SK-N-SH (cell line): Measurements from ENCODE around the gene PGF. TPM values are rescaled to one million over a fixed set of nuclear protein-coding genes. Genes with fewer than 3 reads are reported as not detected.

Experiments used
- CTCF ChIA-PET: fragments of 300-600, 350-600 bp; formaldehyde crosslinking; extraction: SDS; loops from one replicate; lab custom pipeline; 2021; lab: Yijun Ruan, JAX
- POLR2A ChIA-PET: fragments of 350-600 bp; sonication (Branson Sonifier 250); formaldehyde crosslinking; extraction: SDS; loops from one replicate; lab custom pipeline; 2020; ENCODE audit warnings: antibody characterized with exemption, inconsistent platforms; lab: Yijun Ruan, JAX
- DNase-seq: peaks from one replicate; pipeline ENCODE4 v3.0.0; 2012
- H2AFZ ChIP-seq: fragments of 200-600 bp; sonication (generic); 2 replicates; pipeline ENCODE4 v1.8.1; 2016; ENCODE audit warnings: antibody characterized with exemption, mild to moderate bottlenecking, low read depth
- H3F3A ChIP-seq: fragments of 200-600 bp; sonication (generic); replicated peaks from 2 replicates; pipeline ENCODE3; 2016; ENCODE audit warnings: antibody characterized with exemption, mild to moderate bottlenecking; ENCODE audit not compliant: insufficient read depth
- H3K27ac ChIP-seq, 2 experiments: fragments of 200-500 bp in 1 of 2; fragments of 200-600 bp in 1 of 2; sonication (Bioruptor generic) in 1 of 2; sonication (generic), shearing (Covaris generic) in 1 of 2; 2 replicates each; pipeline versions ENCODE4 v1.5.1 to v1.6.1; 2014 to 2016; ENCODE audit warnings: low read depth in 2 of 2, inconsistent platforms in 1 of 2, low read length in 1 of 2, mild to moderate bottlenecking in 1 of 2, mixed read lengths in 1 of 2
- H3K27me3 ChIP-seq: fragments of 200-600 bp; sonication (generic), shearing (Covaris generic); 2 replicates; pipeline ENCODE4 v1.6.1; 2016; ENCODE audit warnings: mixed run types; ENCODE audit not compliant: insufficient read depth
- H3K36me3 ChIP-seq, 2 experiments: fragments of 200-500 bp in 1 of 2; fragments of 200-600 bp in 1 of 2; sonication (Bioruptor generic) in 1 of 2; sonication (generic) in 1 of 2; replicated peaks in 1 of 2; 2 replicates each; pipeline versions ENCODE3 to v1.5.1; 2014 to 2016; ENCODE audit warnings: low read length in 1 of 2, mild to moderate bottlenecking in 1 of 2; ENCODE audit not compliant: insufficient read depth in 2 of 2, control insufficient read depth in 1 of 2
- H3K4me1 ChIP-seq, 2 experiments: fragments of 200-500 bp in 1 of 2; fragments of 200-600 bp in 1 of 2; sonication (Bioruptor generic) in 1 of 2; sonication (generic), shearing (Covaris generic) in 1 of 2; 2 replicates each; pipeline versions ENCODE4 v1.5.1 to v1.6.1; 2014 to 2016; ENCODE audit warnings: low read depth in 1 of 2, low read length in 1 of 2, mixed run types in 1 of 2; ENCODE audit not compliant: insufficient read depth in 2 of 2, control insufficient read depth in 1 of 2
- H3K4me2 ChIP-seq: fragments of 200-600 bp; sonication (generic), shearing (Covaris generic); 2 replicates; pipeline ENCODE4 v1.6.1; 2017; ENCODE audit warnings: mixed run types
- H3K4me3 ChIP-seq, 2 experiments: fragments of 200-500 bp in 1 of 2; fragments of 200-600 bp in 1 of 2; sonication (Bioruptor generic) in 1 of 2; sonication (generic), shearing (Covaris generic) in 1 of 2; 2 replicates each; pipeline versions ENCODE4 v1.5.1 to v1.8.1; 2014 to 2016; ENCODE audit warnings: low read depth in 2 of 2, inconsistent platforms in 1 of 2, low read length in 1 of 2, mild to moderate bottlenecking in 1 of 2, mixed read lengths in 1 of 2, moderate library complexity in 1 of 2
- H3K79me2 ChIP-seq: fragments of 200-600 bp; sonication (generic); 2 replicates; pipeline ENCODE4 v1.8.1; 2017; ENCODE audit warnings: mild to moderate bottlenecking; ENCODE audit not compliant: insufficient read depth
- H3K9ac ChIP-seq: fragments of 200-600 bp; sonication (generic); 2 replicates; pipeline ENCODE4 v1.6.1; 2017; ENCODE audit warnings: mixed run types
- H3K9me2 ChIP-seq: fragments of 200-600 bp; sonication (generic); 2 replicates; pipeline ENCODE4 v1.6.1; 2017; ENCODE audit warnings: mixed run types
- H3K9me3 ChIP-seq: fragments of 200-600 bp; sonication (generic); 2 replicates; pipeline ENCODE4 v1.6.1; 2017; ENCODE audit warnings: mixed run types, mild to moderate bottlenecking, moderate library complexity
- H4K20me1 ChIP-seq: fragments of 200-600 bp; sonication (generic); 2 replicates; pipeline ENCODE4 v1.6.1; 2017; ENCODE audit warnings: mild to moderate bottlenecking, mixed run types; ENCODE audit not compliant: insufficient read depth
- CHD2 ChIP-seq: fragments of 150-350 bp; IDR thresholded peaks from 2 replicates; pipeline ENCODE4 v1.6.1; 2018; ENCODE audit warnings: low read length; ENCODE audit not compliant: partially characterized antibody
- FOSL2 ChIP-seq: IDR thresholded peaks from 2 replicates; pipeline ENCODE4 v1.4.0; 2012; ENCODE audit warnings: low read depth, mild to moderate bottlenecking, moderate library complexity, borderline replicate concordance
- FOXJ3 ChIP-seq: sonication (generic); formaldehyde crosslinking; IDR thresholded peaks from 2 replicates; pipeline ENCODE4 v1.5.1; 2020; ENCODE audit warnings: mild to moderate bottlenecking, missing genetic modification reagents
- FOXM1 ChIP-seq: IDR thresholded peaks from 2 replicates; pipeline ENCODE4 v1.4.0; 2012; ENCODE audit warnings: low read depth, mild to moderate bottlenecking
- GABPA ChIP-seq: IDR thresholded peaks from 2 replicates; pipeline ENCODE4 v1.4.0; 2012; ENCODE audit warnings: low read depth, mild to moderate bottlenecking
- GATA2 ChIP-seq: sonication (generic); formaldehyde crosslinking; IDR thresholded peaks from 2 replicates; pipeline ENCODE4 v1.5.0; 2020; ENCODE audit warnings: mild to moderate bottlenecking, missing genetic modification reagents
- JUND ChIP-seq: IDR thresholded peaks from 2 replicates; pipeline ENCODE4 v1.4.0; 2012
- MEF2A ChIP-seq: IDR thresholded peaks from 2 replicates; pipeline ENCODE4 v1.4.0; 2012; ENCODE audit warnings: low read depth, borderline replicate concordance
- MXI1 ChIP-seq: IDR thresholded peaks from 2 replicates; pipeline ENCODE4 v1.6.1; 2012; ENCODE audit warnings: mild to moderate bottlenecking, low read depth, low read length, improper control_type of control experiment
- NFIC ChIP-seq: IDR thresholded peaks from 2 replicates; pipeline ENCODE4 v1.4.0; 2012; ENCODE audit warnings: borderline replicate concordance
- NRF1 ChIP-seq: IDR thresholded peaks from 2 replicates; pipeline ENCODE4 v1.6.1; 2012; ENCODE audit warnings: low read depth, mild to moderate bottlenecking, low read length
- POLR2AphosphoS5 ChIP-seq: IDR thresholded peaks from 2 replicates; pipeline ENCODE4 v1.6.1; 2012; ENCODE audit warnings: low read depth, low read length
- RAD21 ChIP-seq: IDR thresholded peaks from 2 replicates; pipeline ENCODE4 v1.6.1; 2012; ENCODE audit warnings: mild to moderate bottlenecking, low read length
- SMC3 ChIP-seq: IDR thresholded peaks from 2 replicates; pipeline ENCODE4 v1.6.1; 2012; ENCODE audit warnings: low read depth, low read length, improper control_type of control experiment
- TEAD4 ChIP-seq: IDR thresholded peaks from 2 replicates; pipeline ENCODE4 v1.4.0; 2012; ENCODE audit warnings: mild to moderate bottlenecking, borderline replicate concordance; ENCODE audit not compliant: insufficient read depth
- YY1 ChIP-seq: IDR thresholded peaks from 2 replicates; pipeline ENCODE4 v1.4.0; 2012; ENCODE audit warnings: low read depth, mild to moderate bottlenecking
- WGBS: methylation state at CpG from one replicate; pipeline ENCODE4 v1.1.6; 2017; ENCODE audit warnings: low lambda C conversion rate; 5-methylcytosine and 5-hydroxymethylcytosine counted together
- polyA plus RNA-seq, 3 experiments: library from polyadenylated mRNA; depleted of rRNA; stranded (reverse); fragments of >200 nt; gene quantifications; 2 replicates each; pipeline ENCODE4 v1.2.3, GENCODE V29; 2012
- TF ChIP-seq, protein P1 (sequence below): fragments of 200-600 bp; sonication (generic); IDR thresholded peaks from 2 replicates; pipeline ENCODE4 v1.6.1; 2017; ENCODE audit warnings: antibody characterized with exemption, mild to moderate bottlenecking, moderate library complexity
- TF ChIP-seq, protein P2 (sequence below): IDR thresholded peaks from 2 replicates; pipeline ENCODE4; 2012

PGF gene
- polyA plus RNA-seq, 1 of the 3 experiments (the other 2 are of a cell fraction) = 4.4 TPM

DNA sequence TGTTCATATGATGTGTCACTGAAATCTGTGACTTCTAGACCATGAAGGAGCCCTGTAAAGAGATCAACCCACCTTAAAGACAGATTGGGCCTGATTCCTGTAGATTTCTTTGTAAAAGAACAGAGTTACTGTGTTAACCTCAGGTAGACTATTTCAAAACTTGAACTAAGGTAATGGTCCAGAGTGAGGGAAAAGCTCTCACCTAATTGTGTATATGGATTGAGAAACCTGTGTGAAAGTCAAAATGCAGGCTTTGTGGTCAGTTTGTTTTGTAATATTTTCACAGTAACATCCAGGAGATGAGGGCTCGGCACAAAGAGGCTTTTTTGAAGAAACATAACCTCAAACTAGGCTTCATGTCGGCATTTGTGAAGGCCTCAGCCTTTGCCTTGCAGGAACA lies 57.3 kb downstream of the PGF start:
- Histone ChIP-seq H3F3A (peaks cover 10% of the 10 kb centered on the region), H3K4me3 (no peak overlapping the region), H3K9me3 (no peaks in the 10 kb centered on the region), H3K9me2 (no peaks in the 10 kb centered on the region), H3K4me2 (no peak overlapping the region), H3K36me3 (peaks cover 76 to 92% of the 10 kb centered on the region in 2 experiments), H3K9ac (no peak overlapping the region), H3K27ac (no peak overlapping the region), H3K4me1 (no peaks in the 10 kb centered on the region), H3K79me2 (no peaks in the 10 kb centered on the region), H3K27me3 (no peaks in the 10 kb centered on the region), H2AFZ (no peak overlapping the region), H4K20me1 (no peaks in the 10 kb centered on the region)
- DNase-seq = no peak
- 96% methylated on average over 2 of the region's 2 CpGs for WGBS
- POLR2A ChIA-PET = no interaction called here
- TF ChIP-seq NFIC = no peak
- no peak for TF ChIP-seq NRF1
- no peak for TF ChIP-seq GABPA
- TF ChIP-seq, protein P1, sequence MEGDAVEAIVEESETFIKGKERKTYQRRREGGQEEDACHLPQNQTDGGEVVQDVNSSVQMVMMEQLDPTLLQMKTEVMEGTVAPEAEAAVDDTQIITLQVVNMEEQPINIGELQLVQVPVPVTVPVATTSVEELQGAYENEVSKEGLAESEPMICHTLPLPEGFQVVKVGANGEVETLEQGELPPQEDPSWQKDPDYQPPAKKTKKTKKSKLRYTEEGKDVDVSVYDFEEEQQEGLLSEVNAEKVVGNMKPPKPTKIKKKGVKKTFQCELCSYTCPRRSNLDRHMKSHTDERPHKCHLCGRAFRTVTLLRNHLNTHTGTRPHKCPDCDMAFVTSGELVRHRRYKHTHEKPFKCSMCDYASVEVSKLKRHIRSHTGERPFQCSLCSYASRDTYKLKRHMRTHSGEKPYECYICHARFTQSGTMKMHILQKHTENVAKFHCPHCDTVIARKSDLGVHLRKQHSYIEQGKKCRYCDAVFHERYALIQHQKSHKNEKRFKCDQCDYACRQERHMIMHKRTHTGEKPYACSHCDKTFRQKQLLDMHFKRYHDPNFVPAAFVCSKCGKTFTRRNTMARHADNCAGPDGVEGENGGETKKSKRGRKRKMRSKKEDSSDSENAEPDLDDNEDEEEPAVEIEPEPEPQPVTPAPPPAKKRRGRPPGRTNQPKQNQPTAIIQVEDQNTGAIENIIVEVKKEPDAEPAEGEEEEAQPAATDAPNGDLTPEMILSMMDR = no peak
- no peak for TF ChIP-seq MEF2A
- no peak for TF ChIP-seq GATA2 (CRISPR knock-in tag)
- no peak for TF ChIP-seq FOXJ3
- no peak for TF ChIP-seq FOXM1
- no peak for TF ChIP-seq POLR2AphosphoS5
- CTCF ChIA-PET = interaction anchor here (13.2 to 26.0 kb wide), 2 partner anchors 10 to 44 kb away, joined by 124 to 537 read pairs; no protein-coding TSS in a partner anchor

DNA sequence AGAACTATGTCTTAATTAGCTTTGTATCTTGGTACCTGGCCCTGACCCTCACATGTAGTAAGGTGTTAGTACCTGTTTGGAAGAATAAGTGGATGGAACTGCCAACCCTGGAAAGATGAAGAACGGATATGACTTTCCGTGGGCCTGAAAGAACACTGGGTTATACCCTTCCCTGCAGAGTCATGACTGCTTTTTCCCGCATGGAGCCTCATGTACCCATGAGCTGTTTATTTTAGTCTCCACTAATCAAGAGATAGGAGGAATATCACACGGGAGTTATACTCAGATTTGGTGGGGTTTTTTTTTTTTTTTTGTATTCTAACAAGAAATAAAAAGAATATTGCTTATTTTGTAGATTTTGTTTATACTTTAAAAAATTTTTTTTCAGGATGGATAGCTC lies 57.8 kb downstream of the PGF start:
- no peak overlapping the region for H3K4me2 ChIP-seq
- no peak for DNase-seq
- H2AFZ ChIP-seq = no peak overlapping the region
- H3K27ac ChIP-seq = no peak overlapping the region
- H3K79me2 ChIP-seq = 0 out of 2 replicates have a peak, but pooled peaks cover under 1% of the 10 kb centered on the region
- ChIA-PET CTCF (interaction anchor here (13.2 to 26.0 kb wide), 2 partner anchors 10 to 43 kb away, joined by 124 to 537 read pairs; no protein-coding TSS in a partner anchor), POLR2A (no interaction called here)
- WGBS = 92% methylated on average over 4 of the region's 4 CpGs
- no peaks in the 10 kb centered on the region for H3K27me3 ChIP-seq
- H3K36me3 ChIP-seq = peaks cover 81 to 92% of the 10 kb centered on the region in 2 experiments
- H4K20me1 ChIP-seq = no peaks in the 10 kb centered on the region
- no peak overlapping the region for H3K4me3 ChIP-seq
- H3K9ac ChIP-seq = no peak overlapping the region
- no peaks in the 10 kb centered on the region for H3K4me1 ChIP-seq
- no peaks in the 10 kb centered on the region for H3K9me2 ChIP-seq
- no peaks in the 10 kb centered on the region for H3K9me3 ChIP-seq
- TF ChIP-seq TEAD4 (no peak), NFIC (no peak), NRF1 (no peak), RAD21 (no peak)
- H3F3A ChIP-seq = peaks cover 7% of the 10 kb centered on the region

DNA sequence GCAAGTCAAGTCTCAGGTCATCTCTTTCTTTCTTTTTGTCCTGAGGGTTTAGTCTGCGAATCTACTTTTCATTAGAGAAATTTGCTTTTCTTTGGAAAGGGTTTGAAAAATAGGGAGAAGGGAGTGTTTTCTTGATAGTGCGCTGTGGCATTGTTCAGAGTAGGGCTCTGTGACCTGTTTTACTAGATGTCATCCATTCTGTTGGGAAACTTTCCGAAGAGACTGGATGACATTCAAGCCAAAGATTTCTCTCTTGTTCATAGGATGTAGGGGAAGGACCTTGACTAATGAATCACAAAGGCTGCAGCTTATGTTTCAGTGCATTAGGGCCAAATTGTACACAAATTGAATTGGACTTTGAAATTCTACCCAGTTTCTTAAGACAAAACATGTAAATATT lies 59.0 kb downstream of the PGF start:
- no peaks in the 10 kb centered on the region for H3K27me3 ChIP-seq
- H4K20me1 ChIP-seq = peaks cover 6% of the 10 kb centered on the region; the same call in 1 of the 2 replicates
- H3K27ac ChIP-seq = no peak overlapping the region
- peaks cover 85 to 89% of the 10 kb centered on the region in 2 experiments for H3K36me3 ChIP-seq
- ChIA-PET CTCF (interaction anchor here (0.7 to 26.0 kb wide), 4 partner anchors 8 to 42 kb away, joined by 3 to 537 read pairs (median 64); no protein-coding TSS in a partner anchor), POLR2A (no interaction called here)
- no peak overlapping the region for H3K4me2 ChIP-seq
- H3K9me2 ChIP-seq = no peaks in the 10 kb centered on the region
- no peak for DNase-seq
- H3K9me3 ChIP-seq = no peaks in the 10 kb centered on the region
- peaks cover 8% of the 10 kb centered on the region for H3F3A ChIP-seq
- H3K79me2 ChIP-seq = 0 out of 2 replicates have a peak, but pooled peaks cover 7% of the 10 kb centered on the region
- 96% methylated on average over 3 of the region's 3 CpGs for WGBS
- no peak overlapping the region for H3K9ac ChIP-seq
- no peak overlapping the region for H3K4me3 ChIP-seq
- H3K4me1 ChIP-seq = no peaks in the 10 kb centered on the region
- H2AFZ ChIP-seq = no peak overlapping the region
- TF ChIP-seq GATA2 (CRISPR knock-in tag) = no peak
- no peak for TF ChIP-seq FOSL2
- no peak for TF ChIP-seq NFIC
- TF ChIP-seq, protein P2, sequence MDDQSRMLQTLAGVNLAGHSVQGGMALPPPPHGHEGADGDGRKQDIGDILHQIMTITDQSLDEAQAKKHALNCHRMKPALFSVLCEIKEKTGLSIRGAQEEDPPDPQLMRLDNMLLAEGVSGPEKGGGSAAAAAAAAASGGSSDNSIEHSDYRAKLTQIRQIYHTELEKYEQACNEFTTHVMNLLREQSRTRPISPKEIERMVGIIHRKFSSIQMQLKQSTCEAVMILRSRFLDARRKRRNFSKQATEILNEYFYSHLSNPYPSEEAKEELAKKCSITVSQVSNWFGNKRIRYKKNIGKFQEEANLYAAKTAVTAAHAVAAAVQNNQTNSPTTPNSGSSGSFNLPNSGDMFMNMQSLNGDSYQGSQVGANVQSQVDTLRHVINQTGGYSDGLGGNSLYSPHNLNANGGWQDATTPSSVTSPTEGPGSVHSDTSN = no peak
- TF ChIP-seq JUND = no peak
- TF ChIP-seq SMC3 = no peak
- TF ChIP-seq CHD2 = no peak
- TF ChIP-seq YY1 = no peak
- no peak for TF ChIP-seq MEF2A
- no peak for TF ChIP-seq RAD21
- TF ChIP-seq MXI1 = no peak
